T-helper 17 cell (primary cell): ENCODE measurements around the gene LZTFL1. TPM values are rescaled to one million over a fixed set of nuclear protein-coding genes. Genes with fewer than 3 reads are reported as not detected.

ENCODE experiments used
- ATAC-seq: fragments of 150-1000 bp; cut with Tn5 transposase; 2 replicates; pipeline ENCODE4 v1.10.0; 2021; ENCODE audit warnings: mild to moderate bottlenecking, moderate library complexity
- DNase-seq, 3 donors: peaks; one replicate each; pipeline versions ENCODE4 v3.0.0 to v3.0.0-alpha.2; 2020 to 2021
- H3K9me3 ChIP-seq: one replicate; pipeline ENCODE4 v1.7.0; 2013; ENCODE audit warnings: low read length, mild to moderate bottlenecking; ENCODE audit not compliant: control insufficient read depth, poor library complexity, severe bottlenecking
- H3K27ac Mint-ChIP-seq: one replicate; pipeline ENCODE4 v1.8.0; 2022; ENCODE audit warnings: mild to moderate bottlenecking, moderate library complexity, mixed read lengths
- H3K27me3 Mint-ChIP-seq: one replicate; pipeline ENCODE4 v1.8.0; 2022; ENCODE audit warnings: mixed read lengths
- H3K36me3 Mint-ChIP-seq: one replicate; pipeline ENCODE4 v1.8.0; 2022; ENCODE audit warnings: low read depth, mixed read lengths
- H3K4me1 Mint-ChIP-seq: one replicate; pipeline ENCODE4 v1.8.0; 2022; ENCODE audit warnings: mild to moderate bottlenecking, mixed read lengths
- H3K4me3 Mint-ChIP-seq: one replicate; pipeline ENCODE4 v1.8.0; 2022; ENCODE audit warnings: mild to moderate bottlenecking, moderate library complexity, mixed read lengths
- total RNA-seq, 4 donors: library from RNA in 2 of 4; stranded (reverse) in 2 of 4; gene quantifications; one replicate each; pipeline ENCODE4 v1.2.3 and lab custom pipeline; 2022 to 2026

The LZTFL1 gene
- total RNA-seq, 2 donors from 2014 or later, result 13.0 to 18.1 TPM

DNA sequence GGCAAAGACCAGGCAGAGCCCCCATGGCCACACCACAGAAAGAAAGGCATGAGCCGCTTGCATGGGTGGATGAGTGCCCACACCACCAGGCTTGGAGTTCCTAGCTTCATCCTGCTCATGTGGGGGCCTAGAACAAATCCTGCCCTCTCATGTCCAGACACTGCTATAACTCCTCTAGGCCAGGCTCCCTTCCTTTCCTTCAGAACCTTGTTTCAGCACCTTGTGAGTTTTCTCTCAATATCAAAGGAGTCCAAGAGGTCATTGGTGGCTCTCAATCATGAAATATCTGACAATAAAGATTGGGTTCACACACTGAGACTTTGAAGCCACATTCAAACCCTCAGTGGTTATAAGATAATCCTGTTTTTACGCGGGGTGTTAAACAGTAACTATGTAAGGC is 58.3 kb downstream of the LZTFL1 start:
- H3K4me3 Mint-ChIP-seq, result no peak overlapping the region
- H3K9me3 ChIP-seq, result no peaks in the 10 kb centered on the region
- H3K4me1 Mint-ChIP-seq, result peaks cover under 1% of the 10 kb centered on the region
- H3K27ac Mint-ChIP-seq, result no peak overlapping the region
- ATAC-seq (no peak), DNase-seq (no peak)
- H3K27me3 Mint-ChIP-seq, result peaks cover under 1% of the 10 kb centered on the region
- H3K36me3 Mint-ChIP-seq, result peaks cover 4% of the 10 kb centered on the region

DNA sequence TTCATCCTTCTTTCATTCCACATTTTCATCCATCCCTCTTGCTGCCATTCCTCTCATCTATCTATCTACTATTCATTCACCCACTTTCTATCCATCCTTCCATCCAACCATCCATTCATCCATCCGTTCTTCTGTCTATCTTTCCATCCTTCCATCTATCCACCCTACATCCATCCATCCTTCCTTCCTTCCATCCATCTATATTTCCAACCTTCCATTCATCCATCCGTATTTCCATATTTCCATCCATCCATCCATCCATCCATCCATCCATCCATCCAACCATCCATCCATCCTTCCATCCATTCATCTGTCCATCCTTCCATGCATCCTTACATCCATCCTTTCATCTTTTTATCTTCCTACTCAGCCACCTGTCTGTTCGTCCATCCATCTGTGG is 59.5 kb downstream of the LZTFL1 start:
- Mint-ChIP-seq H3K27me3 (peaks cover 9% of the 10 kb centered on the region), H3K4me3 (no peak overlapping the region), H3K36me3 (peaks cover 4% of the 10 kb centered on the region), H3K4me1 (peaks cover 3% of the 10 kb centered on the region), H3K27ac (no peak overlapping the region)
- H3K9me3 ChIP-seq, result no peaks in the 10 kb centered on the region
- ATAC-seq (no peak), DNase-seq (no peak)

DNA sequence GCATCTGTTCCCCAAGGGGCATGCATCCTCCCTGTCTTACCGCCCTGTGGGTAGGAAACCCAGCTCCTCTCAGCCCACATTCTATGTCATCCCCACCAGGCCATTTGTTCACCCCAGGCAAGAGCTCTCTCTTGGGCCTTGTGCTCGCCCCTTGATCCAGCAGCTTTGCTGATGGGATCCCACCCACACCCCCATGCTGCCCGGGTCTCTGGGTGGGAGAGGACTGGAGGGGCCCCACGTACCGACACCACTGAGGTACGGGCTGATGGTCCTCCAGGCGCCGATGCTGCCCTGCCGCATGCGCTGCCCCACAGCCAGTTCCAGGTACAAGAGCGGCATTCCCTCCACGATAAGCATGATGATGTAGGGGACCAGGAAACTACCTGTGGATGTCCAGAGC is 60.1 kb downstream of the LZTFL1 start:
- H3K9me3 ChIP-seq, result no peaks in the 10 kb centered on the region
- no peaks in the 10 kb centered on the region for H3K36me3 Mint-ChIP-seq
- DNase-seq, result no peak
- no peak overlapping the region for H3K4me3 Mint-ChIP-seq
- H3K4me1 Mint-ChIP-seq, result peaks cover 3% of the 10 kb centered on the region
- no peak for ATAC-seq
- H3K27me3 Mint-ChIP-seq, result peaks cover 9% of the 10 kb centered on the region
- H3K27ac Mint-ChIP-seq, result no peak overlapping the region

DNA sequence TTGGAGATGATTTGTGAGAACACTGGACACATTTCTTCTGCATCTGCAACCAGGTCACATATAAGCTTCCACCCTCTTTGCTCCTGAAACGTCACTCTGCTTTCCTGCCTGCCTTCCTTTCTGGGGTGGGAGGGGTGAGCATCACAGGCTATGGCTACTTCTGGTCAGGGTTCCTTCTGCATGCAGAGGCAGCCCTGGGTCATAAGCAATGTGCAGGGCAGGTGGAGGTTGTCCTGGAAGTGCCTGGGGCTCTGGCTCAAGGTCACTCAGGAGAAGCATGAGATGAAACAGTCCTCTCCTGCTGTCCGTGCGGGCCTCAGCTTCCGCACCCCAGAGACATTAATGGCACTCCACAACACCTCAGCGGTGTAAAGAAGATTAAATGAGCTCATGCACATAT is 60.6 kb downstream of the LZTFL1 start:
- peaks cover 9% of the 10 kb centered on the region for H3K27me3 Mint-ChIP-seq
- H3K4me3 Mint-ChIP-seq, result no peak overlapping the region
- H3K9me3 ChIP-seq, result no peaks in the 10 kb centered on the region
- no peak overlapping the region for H3K27ac Mint-ChIP-seq
- DNase-seq, result no peak
- ATAC-seq, result no peak
- peaks cover 3% of the 10 kb centered on the region for H3K4me1 Mint-ChIP-seq
- no peaks in the 10 kb centered on the region for H3K36me3 Mint-ChIP-seq

DNA sequence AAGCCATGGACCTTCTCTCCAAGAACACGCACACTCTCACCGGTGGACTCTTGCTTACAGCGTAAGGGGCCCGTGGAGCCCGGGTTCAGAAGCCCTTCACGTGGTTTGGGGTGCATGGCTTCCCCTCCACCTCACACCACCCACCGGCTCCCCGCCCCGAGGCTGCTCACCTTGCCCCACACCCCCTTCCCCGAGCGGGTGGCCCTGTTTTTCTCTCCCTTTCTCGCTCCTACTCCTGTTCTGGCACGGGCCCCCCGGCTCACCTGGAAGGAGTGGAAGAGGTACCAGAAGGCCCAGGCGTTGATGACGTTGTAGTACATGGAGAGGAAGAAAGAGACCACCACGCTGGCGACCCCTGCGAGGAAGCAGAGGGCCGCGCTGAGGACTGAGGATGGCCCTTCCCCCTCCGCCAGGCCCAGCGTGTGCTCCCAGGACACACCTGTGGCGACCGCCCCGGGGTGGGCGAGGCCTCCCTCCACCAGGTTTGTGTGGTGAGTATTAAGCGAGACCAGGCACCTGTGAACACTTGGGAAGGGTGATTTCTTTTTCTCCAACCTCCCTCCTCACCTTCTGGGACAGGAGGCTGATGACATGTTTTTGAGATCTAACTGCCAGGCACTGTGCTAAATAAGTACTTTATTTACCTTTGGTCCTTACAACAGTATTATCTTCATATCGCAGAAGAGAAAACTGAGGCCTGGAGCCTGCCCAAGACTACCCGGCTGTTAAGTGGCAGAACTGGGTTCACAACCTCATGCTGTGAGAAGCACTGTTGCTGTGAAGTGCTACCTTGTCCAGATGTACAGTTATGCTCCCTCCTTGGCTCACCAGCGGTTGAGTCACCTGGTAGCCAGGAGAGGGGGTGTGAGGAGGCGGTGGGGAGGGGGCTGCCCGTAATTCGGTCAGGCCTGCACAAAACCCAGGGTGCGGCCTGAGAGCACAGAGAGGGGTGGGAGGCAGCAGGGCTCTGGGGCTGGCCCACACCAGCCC is 61.9 kb downstream of the LZTFL1 start:
- ATAC-seq, result no peak
- H3K27ac Mint-ChIP-seq, result no peak overlapping the region

DNA sequence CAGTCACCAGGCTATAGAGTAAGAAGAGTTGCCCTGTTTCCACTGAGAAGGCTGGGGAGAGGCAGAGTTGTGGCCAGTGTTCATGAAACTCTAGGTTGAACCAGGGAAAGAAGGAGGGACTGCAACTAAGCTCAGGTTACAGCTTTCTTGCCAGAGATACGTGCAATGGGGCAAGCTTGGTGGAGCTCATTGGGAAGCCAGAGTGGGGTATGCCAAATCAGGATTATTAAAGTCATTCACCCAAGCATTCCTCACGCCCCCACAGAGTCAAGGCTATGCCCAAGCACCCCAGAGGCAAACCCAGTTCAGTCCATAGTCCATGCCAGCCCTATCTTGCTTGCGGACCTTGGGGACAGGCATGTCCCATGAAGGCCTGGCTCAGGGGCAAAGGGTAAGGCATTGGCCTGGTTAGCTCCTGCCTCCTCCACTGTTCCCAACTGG is 63.1 kb downstream of the LZTFL1 start:
- ATAC-seq (no peak), DNase-seq (no peak)
- Mint-ChIP-seq H3K4me1 (peaks cover 7% of the 10 kb centered on the region), H3K27ac (no peak overlapping the region), H3K27me3 (peaks cover 20% of the 10 kb centered on the region), H3K36me3 (no peaks in the 10 kb centered on the region), H3K4me3 (no peak overlapping the region)
- H3K9me3 ChIP-seq, result no peaks in the 10 kb centered on the region

More for the DNA sequence above, 61.9 kb downstream of the LZTFL1 start:
- peaks cover 3% of the 10 kb centered on the region for H3K4me1 Mint-ChIP-seq
- no peaks in the 10 kb centered on the region for H3K36me3 Mint-ChIP-seq
- H3K4me3 Mint-ChIP-seq, result no peak overlapping the region
- DNase-seq, result no peak
- H3K9me3 ChIP-seq, result no peaks in the 10 kb centered on the region
- H3K27me3 Mint-ChIP-seq, result peaks cover 9% of the 10 kb centered on the region

DNA sequence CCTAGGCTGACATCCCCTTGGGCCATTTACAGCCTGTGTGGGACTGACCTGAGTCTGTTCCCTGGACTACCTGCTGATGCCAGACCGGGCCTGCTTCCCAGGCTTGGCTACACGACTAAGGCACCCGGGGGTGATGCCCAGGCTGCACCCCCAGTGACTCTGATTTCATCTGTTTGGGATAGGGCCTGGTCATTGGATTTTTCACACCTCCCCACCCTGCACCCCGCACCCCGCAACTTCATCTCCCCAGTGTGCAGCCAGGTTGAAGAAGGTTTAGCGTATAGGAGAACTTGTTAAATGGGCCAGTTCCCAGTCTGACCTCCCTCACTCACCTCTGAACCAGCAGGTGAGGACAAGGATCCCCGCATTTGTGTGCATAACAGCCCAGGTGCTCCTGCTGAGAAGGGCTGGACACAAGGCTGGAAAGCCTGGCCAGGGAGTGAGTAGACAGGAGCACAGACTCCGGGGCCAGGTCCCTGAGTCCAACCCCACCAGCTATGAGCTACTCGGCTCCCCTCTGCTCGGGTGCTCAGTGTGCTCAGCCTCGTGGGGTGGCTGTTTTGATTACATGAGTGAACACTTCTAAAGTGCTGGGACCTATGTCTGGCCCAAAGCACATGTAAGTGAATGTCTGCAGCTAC is 64.1 kb downstream of the LZTFL1 start:
- Mint-ChIP-seq H3K27me3 (peaks cover 20% of the 10 kb centered on the region), H3K4me3 (no peak overlapping the region), H3K4me1 (peaks cover 13% of the 10 kb centered on the region), H3K27ac (no peak overlapping the region), H3K36me3 (no peaks in the 10 kb centered on the region)
- no peaks in the 10 kb centered on the region for H3K9me3 ChIP-seq
- ATAC-seq, result no peak
- DNase-seq, result no peak

DNA sequence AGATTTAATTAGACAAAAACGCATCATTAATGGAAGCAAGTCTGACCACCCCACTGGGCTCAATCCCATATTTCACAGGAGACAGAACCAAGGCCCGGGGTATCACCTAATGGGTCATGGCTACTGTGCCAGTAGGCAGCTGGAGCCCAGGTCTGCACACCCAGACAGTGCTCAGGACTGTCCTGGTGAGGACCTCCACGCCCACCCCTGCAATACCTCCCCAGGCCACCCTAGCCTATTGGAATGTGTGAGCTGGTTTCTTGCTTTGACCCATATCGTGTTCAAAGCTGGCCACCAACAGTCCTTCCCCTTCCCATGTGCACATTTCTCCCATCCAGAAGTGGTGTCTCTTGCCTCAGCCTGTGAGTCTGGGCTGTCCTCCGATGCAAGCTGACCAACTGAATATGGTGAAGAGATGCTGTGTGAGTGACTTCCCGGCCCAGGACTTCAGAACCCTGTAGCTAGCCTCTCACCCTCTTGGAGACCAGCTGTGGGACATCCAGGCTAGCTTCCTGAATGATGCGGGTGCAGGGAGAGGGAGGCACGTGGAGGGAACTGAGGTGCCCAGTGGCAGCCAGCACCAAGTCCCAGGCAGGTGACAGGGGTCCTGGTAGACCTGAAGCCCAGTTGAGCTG is 64.7 kb downstream of the LZTFL1 start:
- Mint-ChIP-seq H3K27me3 (peaks cover 20% of the 10 kb centered on the region), H3K4me1 (peaks cover 19% of the 10 kb centered on the region), H3K36me3 (no peaks in the 10 kb centered on the region), H3K27ac (no peak overlapping the region), H3K4me3 (no peak overlapping the region)
- H3K9me3 ChIP-seq, result no peaks in the 10 kb centered on the region
- DNase-seq (no peak), ATAC-seq (no peak)

DNA sequence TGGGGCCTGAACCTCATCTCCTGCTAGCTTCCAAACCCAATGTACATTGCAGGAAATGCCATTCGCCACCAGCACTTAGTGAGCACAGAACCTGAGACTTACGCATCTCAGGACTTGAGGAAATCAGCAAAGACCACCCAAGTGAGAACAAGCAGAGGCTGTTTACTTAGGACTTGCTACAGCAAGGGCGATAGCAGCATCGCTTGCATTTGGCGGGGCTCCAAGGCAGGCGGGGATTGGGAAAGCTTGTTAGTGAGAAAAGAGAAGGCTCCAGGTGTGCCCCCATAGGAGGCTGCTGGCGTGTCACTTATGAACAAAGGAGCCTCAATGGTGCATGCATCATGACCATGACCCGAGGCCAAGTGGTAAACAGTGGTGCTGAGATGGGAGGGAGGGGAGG is 65.3 kb downstream of the LZTFL1 start:
- peaks cover 26% of the 10 kb centered on the region for H3K4me1 Mint-ChIP-seq
- no peak for ATAC-seq
- H3K36me3 Mint-ChIP-seq, result no peaks in the 10 kb centered on the region
- DNase-seq, result no peak
- H3K9me3 ChIP-seq, result no peaks in the 10 kb centered on the region
- H3K4me3 Mint-ChIP-seq, result no peak overlapping the region
- no peak overlapping the region for H3K27ac Mint-ChIP-seq
- peaks cover 20% of the 10 kb centered on the region for H3K27me3 Mint-ChIP-seq

DNA sequence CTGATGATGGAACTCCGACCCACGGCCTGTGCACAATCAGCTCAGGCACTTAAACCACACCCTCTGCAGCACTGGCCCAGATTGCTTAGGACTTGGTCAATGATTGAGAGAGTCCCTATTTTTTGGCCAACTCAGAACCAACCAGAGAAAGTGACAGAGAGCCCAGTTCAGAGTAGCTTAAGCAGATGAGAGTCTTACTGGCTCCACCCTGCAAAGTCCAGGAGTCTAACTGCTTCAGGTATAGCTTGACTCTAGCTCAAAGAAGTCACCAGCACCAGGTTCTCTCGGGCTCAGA is 65.7 kb downstream of the LZTFL1 start:
- no peak for ATAC-seq
- H3K27me3 Mint-ChIP-seq, result peaks cover 20% of the 10 kb centered on the region

DNA sequence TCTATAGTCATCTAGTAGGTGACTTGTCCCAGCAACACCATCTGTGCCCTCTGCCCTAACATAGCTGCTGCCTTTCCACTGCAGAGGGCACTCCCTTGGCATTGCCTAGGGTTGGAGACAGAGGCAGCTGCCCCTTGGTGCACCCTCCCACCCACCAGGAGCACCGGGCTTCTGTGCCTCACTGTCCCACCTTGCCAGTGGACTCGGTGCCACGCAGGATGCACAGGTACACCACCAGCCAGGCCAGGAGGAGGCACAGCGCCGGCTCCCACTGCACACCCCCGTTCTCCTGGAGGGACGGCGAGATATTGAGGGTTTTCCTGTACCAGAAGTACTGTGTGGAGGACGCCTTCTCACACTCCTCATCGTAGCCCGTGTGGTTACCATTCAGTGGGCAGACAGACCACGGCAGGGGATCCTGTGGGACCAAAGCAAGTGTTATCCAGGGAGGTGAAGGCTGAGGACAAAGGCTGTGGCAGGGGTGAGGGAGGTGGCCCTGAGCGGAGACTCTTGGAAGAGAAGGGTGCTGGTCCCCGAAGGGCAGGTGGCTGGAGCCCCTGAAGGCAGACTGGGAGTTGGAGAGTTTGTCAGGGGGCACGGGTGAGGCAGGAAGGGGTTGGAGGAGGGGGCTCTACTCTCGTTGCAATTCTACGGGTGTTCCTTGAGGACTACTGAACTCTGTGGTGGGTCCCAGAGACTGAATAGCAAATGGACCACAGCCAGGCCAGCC is 66.2 kb downstream of the LZTFL1 start:
- H3K36me3 Mint-ChIP-seq, result no peaks in the 10 kb centered on the region
- H3K27ac Mint-ChIP-seq, result no peak overlapping the region
- peaks cover 20% of the 10 kb centered on the region for H3K27me3 Mint-ChIP-seq
- no peak overlapping the region for H3K4me3 Mint-ChIP-seq
- H3K4me1 Mint-ChIP-seq, result peaks cover 30% of the 10 kb centered on the region
- H3K9me3 ChIP-seq, result no peaks in the 10 kb centered on the region
- DNase-seq, result no peak
- no peak for ATAC-seq

More for the DNA sequence above, 65.7 kb downstream of the LZTFL1 start:
- Mint-ChIP-seq H3K27ac (no peak overlapping the region), H3K4me3 (no peak overlapping the region), H3K36me3 (no peaks in the 10 kb centered on the region), H3K4me1 (peaks cover 27% of the 10 kb centered on the region)
- DNase-seq, result no peak
- H3K9me3 ChIP-seq, result no peaks in the 10 kb centered on the region

DNA sequence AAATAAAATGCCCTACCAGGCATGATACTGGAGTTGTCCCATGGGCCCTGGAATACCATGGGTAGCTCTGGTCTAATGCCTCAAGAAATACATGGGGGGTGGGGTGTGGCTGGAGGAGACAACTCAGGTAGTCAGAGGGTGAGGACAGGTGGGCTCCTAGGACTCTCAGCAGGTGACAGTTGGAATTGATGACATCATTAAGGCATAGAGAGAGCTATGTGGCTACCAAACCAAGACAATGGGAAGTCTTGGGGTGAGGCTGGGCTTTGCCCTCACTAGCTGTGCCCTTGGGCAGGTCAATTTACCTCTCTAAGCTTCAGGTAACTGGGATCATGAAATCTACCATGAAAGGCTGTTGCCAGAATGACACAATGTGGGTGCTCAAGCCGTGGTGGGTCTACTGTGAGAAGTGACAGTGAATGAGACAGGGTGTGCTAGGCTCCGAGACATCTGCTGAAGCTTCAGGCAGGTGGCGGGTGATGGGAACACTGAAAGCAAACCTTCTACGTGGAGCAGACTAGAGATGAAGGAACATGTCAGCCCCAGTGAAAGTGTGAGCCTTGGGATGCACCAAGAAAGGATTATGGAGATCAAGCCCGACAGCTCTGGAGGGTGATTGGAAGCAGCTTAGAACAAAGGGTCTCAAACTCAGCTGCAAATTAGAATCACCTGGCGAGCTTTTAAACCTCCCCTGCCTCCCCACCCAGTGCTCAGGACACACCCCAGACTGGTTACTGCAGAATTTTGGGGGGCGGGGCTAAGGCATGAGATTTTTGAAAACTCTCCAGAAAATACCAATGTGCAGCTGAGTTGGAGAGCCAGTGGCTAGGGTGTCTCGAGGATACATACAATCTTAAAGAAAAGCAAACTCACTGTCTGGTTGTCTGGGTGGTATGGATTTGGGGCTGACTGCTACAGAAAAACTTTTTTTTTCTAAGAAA is 67.1 kb downstream of the LZTFL1 start:
- Mint-ChIP-seq H3K4me3 (no peak overlapping the region), H3K36me3 (no peaks in the 10 kb centered on the region), H3K27me3 (peaks cover 20% of the 10 kb centered on the region), H3K27ac (no peak overlapping the region), H3K4me1 (peaks cover 30% of the 10 kb centered on the region)
- ATAC-seq, result no peak
- DNase-seq, result no peak
- no peaks in the 10 kb centered on the region for H3K9me3 ChIP-seq
